Hematopoietic multipotent progenitor cell treated with erythropoietin and hydrocortisone succinate and interleukin-3 and kit ligand, for 6 days (in vitro differentiated cells): ENCODE results near the gene SUMF1.
"Not testable (repeated sequence)": the region's sequence is repeated elsewhere in the genome, so short reads cannot be mapped to it uniquely, and the experiment has no call there.

Experiments used
- DNase-seq: peaks from one replicate; pipeline ENCODE4 v3.0.0-alpha.2; 2015

SUMF1 gene

DNA sequence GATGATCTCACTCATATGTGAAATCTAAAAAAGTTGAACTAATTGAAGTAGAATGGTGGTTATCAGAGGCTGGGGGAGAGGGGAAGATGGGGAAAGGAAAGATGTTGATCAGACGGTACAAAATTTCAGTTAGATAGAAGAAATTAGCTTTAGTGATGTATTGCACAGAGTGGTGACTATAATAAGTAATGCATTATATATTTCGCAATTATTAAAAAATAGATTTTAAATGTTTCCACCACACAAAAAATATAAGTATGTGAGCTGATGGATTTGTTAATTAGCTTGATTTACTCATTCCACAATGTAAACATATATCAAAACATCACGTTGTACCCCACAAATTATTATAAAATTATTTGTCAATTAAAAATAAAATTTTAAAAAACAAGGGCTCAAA, 8.1 kb downstream of the SUMF1 start:
- no peak for DNase-seq

DNA sequence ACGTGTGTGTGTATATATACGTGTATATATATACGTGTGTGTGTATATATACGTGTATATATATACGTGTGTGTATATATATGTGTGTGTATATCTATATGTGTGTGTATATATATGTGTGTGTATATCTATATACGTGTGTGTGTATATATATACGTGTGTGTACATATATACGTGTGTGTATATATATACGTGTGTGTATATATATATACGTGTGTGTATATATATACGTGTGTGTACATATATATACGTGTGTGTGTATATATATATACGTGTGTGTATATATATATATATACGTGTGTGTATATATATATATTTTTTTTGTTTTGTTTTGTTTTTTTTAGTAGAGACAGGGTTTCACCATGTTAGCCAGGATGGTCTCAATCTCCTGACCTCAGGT, 10.3 kb downstream of the SUMF1 start:
- not testable (repeated sequence) for DNase-seq

DNA sequence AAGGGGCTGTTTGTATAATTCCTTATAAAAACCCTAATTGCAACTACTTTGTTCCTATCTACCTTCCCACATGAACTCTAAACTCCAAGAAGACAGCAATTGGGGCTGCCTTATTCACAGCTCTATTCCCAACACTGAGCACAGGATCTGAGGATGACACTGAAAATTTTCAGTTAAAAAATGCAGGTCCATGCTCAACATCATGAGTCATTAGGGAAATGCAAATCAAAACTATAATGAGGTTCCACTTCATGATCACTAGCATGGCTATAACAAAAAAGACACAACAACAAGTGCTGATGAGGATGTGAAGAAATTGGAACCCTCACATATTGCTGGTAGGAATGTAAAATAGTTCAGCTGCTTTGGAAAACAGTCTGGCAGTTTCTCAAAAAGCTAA, 12.9 kb downstream of the SUMF1 start:
- DNase-seq, result no peak

DNA sequence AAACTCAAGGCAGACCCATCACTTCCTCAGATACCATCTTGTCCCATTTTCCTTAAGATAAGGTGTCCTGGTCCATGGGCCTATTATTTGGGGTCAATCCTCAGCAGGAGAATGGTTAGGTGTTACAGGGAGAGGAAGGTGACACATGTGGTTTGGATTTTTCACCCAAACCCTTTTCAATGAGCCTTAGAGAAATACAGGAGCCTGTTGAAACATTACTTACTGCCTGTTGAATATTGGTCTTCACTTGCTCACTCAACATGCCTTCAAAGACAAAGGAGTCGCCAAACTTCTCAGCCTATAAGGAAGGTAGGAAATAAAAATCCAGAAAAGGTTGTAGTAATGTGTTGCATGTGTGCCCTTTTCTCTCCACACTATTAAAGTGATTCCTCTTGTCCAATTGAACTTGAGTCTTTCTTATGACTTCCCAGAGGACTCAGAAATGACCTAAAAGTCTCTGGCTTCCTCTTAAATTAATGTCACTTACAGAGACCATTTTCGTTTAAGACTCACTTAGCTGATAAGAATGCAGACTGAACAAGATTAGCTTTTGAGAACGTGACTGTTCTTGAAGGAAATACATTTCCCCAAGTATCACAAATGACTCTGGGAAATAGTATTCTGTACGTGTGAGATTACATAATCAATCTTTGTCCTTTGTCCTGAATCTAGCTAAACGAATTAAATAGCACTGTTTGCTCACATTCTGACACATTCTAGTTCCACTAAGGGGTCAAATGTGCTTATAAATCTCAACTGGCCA, 17.8 kb downstream of the SUMF1 start:
- peak; percentile 28 for DNase-seq

DNA sequence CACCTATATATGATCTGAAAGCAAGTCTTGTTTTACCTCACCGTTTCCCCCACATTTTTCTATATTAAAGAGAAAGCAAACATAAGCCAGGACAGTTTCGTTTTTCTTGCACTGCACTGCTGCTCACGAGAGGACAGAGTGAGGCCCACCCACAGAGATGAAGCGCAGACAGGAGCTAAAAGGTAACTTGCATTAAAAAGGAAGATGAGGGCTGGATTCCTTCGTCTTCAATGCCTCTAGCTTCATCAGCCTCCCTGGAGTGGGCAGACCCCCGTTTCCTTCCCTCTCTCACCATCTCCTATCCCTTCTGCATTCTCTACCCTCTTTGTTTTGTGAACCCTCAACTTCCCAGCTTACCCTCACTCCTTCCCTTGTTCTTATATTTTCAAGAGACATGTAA, 18.9 kb downstream of the SUMF1 start:
- no peak for DNase-seq

DNA sequence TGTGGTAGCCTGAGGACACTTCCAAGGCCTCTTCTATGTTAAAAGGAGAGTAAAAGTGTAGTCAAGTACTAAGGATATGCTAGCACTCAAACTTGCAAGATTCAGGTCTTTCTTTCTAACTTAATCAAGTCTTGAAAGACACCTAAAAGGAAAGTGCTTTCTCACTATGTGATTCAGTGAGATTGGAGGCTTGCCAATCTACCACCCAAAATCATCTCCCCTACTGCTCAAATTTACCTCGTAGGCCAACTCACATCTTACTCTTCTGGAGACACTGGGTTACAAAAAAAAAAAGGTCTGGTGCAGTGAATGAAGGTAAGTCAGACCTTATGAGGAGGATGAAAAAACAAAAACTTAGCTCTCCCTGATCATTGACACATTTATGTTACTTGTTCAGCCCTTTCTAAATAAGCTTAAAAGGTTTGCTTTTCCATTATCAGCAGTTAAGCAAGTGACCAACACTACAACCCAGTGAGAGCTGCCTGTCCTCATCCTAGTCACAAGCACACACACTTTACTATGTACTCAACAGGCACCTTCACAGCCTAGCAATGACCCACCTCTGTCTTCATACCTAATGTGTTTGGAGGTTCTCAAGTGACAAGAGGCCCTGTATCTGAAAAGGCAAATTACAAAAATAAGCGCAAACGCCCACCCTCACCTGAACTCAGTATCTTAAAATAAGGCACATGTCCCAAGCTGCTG, 19.6 kb downstream of the SUMF1 start:
- peak; percentile 42 for DNase-seq

DNA sequence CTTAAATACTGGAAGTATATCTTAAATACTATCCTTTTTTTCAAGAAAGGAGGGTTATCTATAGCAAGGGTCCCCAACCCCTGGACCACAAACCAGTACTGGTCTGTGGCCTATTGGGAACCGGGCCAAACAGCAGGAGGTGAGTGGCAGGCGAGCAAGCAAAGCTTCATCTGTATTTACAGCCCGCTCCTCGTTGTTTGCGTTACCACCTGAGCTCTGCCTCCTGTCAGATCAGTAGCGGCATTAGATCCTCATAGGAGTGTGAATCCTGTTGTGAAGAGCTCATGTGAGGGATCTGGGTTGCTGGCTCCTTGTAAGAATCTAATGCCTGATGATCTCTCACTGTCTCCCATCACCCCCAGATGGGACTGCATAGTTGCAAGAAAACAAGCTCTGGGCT, 26.1 kb downstream of the SUMF1 start:
- DNase-seq, result no peak

DNA sequence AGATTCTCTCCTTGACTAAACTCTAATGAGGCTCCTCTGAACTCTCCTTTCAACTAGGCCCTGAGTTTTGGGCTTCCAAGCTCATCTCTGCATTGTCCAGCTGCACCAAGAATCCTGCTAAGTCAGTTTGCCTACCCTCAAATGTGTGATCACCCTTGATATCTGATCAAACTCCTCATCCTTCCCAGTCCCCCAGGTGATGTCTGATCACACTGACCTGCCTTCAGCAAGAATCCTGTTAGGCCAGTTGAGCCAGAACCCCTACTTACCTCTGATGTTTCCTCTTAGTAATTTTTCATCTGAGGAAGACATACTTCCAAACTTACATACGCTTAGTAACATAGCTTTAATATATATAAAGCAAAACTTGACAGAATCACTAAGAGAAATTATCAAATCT, 28.8 kb downstream of the SUMF1 start:
- DNase-seq, result no peak

DNA sequence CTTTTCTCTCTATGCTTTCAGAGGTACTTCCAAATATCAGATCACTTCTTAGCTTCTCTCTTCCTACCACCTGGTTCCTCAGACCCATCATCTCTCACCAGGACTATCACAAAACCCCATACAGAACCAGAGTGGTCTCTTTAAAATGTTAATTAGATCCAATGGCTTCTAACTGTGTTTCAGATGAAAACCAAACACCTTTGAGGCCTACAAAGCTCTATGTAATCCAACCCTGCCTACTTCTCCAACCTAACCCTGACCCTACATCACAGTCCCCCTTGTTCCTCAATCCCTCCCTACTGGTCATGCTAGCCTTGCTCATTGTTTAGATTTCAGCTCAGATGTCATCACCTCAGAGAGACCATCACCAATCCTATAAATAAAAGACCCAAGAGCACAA, 34.8 kb downstream of the SUMF1 start:
- no peak for DNase-seq

DNA sequence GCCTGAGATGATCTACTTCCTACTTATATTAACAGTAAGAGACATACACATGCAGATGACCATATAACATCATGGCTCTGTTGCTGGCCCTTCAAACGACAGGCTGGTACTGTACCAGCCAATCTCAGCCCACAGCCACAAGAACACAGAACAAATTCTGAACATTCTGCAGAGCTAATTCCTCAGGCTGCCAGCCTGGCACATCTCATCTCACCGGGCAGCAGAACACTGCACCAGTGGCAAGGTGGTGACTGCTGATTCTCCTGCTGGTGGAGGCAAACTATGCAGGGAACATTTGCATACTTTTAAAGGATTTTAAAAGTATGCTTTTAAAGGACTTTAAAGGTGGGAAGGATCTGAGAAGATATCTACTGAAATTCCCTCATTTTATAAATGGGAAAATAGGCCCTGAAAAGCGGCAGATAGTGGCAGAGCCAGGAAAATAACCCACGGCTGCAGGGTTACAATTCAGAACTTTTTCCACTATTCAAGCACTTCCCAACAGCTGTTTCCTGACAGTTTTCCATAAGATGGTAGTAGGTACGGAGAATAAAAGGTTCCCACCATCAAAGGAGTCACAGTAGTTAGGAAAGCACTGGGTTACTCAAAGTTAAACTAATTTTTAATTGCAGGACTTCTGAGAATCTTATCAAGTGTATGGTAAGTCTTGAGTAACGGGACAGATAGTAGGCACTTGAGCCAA, 37.3 kb downstream of the SUMF1 start:
- DNase-seq, result peak; percentile 23

DNA sequence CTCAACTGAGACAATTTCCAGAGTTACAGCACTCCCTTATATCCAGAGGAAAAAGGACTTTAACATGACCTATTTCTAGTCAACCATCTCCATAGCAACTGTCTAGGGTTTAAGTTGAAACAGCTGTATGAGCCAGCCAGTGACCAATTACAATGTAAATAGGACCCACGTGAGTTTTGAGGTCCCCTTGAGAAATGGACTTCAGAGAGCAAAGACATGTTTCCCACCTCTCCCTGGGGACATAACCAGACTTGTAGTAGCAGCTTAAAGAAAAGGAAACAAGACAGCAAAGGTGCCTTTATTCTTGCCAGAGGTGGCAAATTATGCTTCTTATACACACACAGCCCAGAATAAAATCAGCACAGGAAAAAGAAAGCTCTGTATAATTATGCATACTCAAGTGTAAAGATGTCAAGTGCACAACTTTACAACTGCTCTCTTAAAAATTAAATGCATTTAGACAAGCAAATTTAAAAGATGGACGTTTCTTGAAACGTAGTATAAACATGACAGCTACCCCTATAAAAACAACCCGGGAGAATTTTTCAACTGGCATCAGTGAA, 40.2 kb downstream of the SUMF1 start:
- no peak for DNase-seq

DNA sequence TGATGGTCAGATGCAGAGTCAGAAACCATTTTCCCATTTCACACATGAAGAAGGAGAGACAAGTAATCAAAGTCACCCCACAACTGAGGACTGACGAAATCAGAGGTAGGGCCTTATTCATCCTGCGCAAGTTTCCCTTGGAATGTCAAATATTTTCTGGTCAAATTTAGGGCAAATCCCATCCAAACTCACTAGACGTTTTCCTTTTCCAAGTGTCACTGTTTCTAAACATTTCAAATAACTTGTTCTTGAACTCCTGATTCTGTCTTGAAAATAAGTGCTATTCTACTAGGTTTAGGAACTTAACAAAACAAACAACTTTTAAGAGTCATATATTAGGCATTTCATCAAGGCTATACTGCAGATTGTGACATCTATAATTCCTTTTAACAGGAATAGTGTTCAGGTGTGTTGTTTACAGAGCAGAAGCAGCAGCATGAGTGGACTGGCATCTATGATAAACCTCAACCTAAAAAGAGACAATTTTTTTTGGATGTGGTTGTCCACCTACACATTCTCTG, 40.7 kb downstream of the SUMF1 start:
- no peak for DNase-seq

DNA sequence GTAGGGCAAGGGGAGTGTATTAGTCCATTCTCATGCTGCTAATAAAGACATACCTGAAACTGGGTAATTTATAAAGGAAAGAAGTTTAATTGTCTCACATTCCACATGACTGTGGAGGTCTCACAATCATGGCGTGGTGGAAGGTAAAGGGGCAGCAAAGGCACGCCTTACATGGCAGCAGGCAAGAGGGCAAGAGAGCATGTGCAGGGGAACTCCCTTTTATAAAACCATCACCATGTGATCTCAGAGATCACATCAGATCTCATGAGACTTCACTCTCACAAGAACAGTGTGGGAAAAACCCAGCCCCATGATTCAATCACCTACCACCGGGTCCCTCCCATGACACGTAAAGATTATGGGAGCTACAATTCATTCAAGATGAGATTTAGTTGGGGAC, 41.4 kb downstream of the SUMF1 start:
- no peak for DNase-seq

DNA sequence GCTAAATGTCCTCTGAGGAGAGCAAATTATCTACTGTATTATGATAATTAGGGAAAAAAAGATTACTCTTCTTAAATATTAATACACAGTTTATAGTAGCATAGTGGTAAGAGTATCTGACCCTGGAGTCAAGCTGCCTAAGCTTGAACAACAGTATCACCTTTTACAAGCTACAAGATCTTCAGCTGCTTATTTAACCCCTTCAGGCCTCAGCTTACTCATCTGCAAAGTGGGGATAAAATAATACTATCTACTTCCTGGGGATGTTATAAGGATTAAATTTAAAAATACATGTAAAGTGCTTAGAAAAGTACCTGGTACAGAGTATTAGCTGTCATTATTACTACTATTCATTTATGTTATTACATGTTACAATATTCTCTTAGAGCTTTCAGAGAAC, 42.0 kb downstream of the SUMF1 start:
- no peak for DNase-seq

DNA sequence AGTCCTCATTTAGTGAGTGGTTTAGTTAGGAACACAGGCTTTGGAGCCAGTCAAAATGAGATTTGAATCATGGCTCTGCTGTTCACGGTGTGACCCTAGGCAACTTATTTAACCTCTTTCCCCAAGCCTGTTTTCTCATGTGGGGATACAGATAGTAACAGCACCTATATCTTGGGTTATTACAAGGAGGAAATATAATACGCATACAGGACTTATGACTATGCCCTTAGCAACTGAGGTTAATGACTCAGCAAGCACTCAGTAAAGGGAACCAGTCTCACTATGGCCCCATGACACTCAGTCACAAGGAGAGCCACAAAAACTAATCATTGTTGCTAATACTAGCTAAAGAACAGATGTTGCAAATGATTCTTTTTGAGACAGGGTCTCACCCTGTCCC, 45.9 kb downstream of the SUMF1 start:
- peak; percentile 76 for DNase-seq

DNA sequence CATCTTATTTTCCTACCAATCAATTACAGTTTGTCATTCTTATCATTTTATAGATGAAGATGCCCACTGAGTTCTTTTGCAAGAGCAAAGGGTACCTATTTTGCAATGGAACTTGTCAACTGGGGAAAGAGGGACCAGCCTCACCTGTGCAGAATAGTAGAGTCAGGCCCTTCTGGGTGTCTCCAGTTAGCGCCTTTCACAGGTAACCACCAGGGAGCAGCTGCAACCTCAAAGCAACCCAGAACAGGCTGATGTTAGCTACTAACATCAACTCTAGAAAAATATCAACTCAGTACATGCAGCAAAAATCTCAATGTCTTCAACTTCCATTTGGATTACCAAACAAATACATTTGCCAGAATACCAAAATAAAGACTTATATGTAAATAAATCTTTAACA, 47.1 kb downstream of the SUMF1 start:
- DNase-seq, result no peak

DNA sequence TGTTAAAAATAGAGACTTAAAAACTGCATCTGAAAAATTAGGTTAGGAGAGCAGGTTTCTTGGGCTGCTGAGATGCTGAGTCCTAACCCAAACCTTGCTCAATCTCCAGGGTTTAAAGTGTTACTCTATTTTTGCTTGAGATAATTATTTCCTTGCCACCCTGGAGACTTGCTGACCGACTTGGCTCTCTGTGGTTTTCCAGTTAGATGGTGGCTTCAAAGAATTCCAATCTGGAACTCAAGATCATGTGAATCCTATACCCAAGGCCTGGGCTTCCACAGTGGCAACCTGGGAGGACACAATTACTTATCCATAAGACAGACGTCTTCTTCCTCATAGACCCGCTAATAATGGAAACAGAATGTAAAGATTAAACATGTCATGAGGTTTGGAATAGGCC, 47.7 kb downstream of the SUMF1 start:
- DNase-seq, result no peak

DNA sequence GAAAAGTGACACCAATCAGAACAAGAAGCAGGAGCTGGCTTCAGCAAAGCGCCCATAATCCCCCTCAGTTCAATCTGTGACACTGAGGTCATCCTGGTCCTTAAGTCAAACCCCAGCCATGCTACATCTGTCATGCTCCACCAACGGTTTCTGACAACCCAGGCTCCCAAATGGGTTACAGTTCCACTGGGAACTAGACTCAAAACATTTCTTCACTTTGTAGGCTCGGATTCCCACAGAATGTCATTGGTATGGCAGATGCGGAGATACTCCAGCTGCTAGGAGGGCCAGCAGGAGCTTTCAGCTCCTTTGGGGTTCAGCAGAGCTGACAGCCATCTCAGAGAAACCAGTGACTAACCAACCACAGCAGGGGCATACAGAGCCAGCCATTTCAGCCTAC, 48.9 kb downstream of the SUMF1 start:
- DNase-seq, result no peak

DNA sequence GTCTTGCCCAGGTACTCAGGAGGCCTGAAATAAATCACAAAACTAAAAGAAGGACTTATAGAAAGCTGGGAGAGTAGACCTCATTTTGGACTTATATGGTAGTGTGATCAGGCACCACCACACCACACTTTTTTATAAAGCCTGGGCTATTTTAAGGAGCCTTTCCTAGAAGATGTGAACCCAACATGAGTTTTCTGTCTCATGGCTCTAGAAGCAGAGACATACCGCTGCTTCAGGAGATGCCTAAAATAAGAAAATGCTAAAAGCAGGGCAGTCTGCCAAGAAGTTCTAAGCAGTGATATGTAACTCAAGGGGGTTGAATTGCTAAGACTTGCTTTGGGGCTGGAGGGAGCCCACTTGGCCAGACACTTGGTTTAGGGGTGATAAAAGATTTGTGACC, 49.6 kb downstream of the SUMF1 start:
- no peak for DNase-seq

DNA sequence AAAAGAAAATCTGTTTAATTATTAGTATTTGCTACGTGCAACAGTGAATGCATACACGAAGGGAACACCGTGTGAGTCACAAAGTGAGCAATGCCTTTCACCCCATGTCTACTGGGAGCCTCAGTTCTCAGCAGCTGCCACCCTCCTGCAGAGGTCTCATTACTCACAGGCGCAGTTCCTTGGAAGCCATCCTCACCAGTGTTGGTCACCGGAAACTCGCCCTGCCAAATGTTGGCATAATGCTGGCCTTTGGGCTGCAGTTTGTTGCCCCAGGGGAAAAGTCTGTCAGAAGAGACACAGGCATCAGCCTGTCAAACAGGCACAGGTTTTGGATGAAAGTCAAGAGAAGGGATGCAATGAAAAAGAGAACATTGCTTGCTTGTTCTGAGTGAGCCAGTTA, 50.1 kb downstream of the SUMF1 start:
- no peak for DNase-seq

DNA sequence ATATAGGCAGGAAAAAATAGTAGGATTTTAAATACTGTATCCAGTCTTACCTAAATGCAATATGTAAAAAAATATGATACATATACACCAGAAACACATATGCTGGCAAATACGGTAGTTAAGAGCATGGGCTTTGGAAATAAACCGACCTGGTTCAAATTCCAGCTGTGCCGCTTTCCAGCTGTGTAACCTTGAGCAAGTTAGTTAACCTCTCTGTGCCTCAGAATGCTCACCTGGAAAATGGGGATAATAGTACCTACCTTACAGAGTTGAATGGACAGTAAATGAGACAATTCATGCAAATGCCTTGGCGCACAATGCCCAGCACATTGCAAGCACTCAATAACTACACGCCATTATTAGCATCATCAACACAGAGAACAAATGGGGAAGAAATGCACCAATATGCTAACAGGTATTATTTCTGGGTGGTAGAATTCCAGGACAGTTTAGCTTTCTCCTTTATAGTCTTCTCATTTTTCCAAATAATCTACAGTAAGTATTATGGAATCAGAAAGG, 50.6 kb downstream of the SUMF1 start:
- DNase-seq, result no peak

DNA sequence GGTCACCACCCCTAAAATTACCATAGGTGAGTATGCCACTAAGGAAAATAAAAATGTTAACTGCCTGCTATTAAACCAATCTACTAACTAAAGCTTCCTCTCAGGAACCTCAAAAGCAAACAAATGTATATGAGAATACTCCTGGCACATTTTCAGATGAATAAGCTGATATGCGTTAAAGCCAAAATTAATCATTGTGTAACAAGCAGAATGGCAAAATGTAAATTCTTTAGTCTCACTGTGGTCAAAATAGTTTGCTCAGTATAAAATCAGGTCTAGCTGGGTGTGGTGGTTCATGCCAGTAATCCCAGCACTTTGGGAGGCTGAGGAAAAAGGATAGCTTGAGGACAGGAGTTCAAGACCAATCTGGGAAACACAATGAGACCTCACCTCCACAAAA, 53.6 kb downstream of the SUMF1 start:
- DNase-seq, result no peak

DNA sequence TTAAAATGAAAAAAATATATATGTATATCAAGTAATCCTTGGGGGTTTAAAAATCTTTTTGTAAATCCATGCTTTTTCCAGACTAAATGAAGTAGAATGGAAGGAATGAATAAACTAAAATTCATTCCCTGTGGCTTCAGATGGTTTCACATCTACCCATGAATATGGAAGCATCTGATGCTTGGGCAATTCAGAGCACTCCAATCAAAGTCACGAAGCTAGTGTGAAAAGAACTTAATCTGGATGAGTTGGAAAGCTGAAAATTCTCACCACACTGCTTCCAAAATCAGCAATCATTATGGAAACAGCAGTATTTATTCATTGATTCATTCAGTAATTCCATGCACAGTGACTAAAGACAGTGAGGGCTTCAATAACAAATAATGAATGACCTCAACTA, 55.2 kb downstream of the SUMF1 start:
- no peak for DNase-seq
